ENCODE results near the gene MEGF6. TPM values are rescaled to one million over a fixed set of nuclear protein-coding genes. Genes with fewer than 3 reads are reported as not detected.

The MEGF6 gene
- total RNA-seq, 1 experiment from 2014 or later: 65.3 TPM

DNA sequence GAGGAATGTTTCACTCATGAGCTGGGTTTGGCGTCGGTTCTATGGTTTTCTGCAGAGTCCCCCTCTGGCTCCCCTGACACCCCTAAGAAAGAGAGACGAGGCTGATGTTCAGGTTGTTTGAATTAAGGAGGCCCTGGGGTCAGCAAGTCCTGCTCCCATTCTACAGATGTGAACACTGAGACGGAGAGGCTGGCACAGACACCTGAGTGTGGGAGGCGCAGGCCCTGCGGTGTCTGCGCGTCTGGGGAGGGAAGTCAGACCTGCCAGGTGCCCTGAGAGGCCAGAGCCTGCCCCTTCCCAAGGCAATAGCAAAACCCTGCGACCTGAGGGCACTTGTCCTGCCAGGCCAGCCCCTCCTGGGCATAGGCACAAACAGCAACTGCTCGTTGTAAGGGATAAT is 47.7 kb downstream of the MEGF6 start:
- ChIA-PET CTCF (no interaction called here), POLR2A (ENCODE audit: unreplicated experiment) (no interaction called here)
- no peak overlapping the region for H2AFZ ChIP-seq
- no peak overlapping the region for H3K4me2 ChIP-seq
- no peaks in the 10 kb centered on the region for H3K36me3 ChIP-seq (ENCODE audit: low read depth)
- H3F3A ChIP-seq (ENCODE audit: insufficient read depth, low read depth): peaks cover 6% of the 10 kb centered on the region; the same call in 1 of the 2 replicates
- H3K4me1 ChIP-seq (replicated peaks; ENCODE audit: insufficient read depth): no peaks in the 10 kb centered on the region
- H3K27me3 ChIP-seq (ENCODE audit: insufficient read depth, low read depth): no peaks in the 10 kb centered on the region
- TF ChIP-seq, protein P1, sequence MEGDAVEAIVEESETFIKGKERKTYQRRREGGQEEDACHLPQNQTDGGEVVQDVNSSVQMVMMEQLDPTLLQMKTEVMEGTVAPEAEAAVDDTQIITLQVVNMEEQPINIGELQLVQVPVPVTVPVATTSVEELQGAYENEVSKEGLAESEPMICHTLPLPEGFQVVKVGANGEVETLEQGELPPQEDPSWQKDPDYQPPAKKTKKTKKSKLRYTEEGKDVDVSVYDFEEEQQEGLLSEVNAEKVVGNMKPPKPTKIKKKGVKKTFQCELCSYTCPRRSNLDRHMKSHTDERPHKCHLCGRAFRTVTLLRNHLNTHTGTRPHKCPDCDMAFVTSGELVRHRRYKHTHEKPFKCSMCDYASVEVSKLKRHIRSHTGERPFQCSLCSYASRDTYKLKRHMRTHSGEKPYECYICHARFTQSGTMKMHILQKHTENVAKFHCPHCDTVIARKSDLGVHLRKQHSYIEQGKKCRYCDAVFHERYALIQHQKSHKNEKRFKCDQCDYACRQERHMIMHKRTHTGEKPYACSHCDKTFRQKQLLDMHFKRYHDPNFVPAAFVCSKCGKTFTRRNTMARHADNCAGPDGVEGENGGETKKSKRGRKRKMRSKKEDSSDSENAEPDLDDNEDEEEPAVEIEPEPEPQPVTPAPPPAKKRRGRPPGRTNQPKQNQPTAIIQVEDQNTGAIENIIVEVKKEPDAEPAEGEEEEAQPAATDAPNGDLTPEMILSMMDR (conservative IDR thresholded peaks at IDR 0.05): no peak
- no peak for TF ChIP-seq EZH2 (IDR thresholded peaks at IDR 0.05; ENCODE audit: low read depth)
- H4K20me1 ChIP-seq (ENCODE audit: insufficient read depth): no peaks in the 10 kb centered on the region
- H3K4me3 ChIP-seq: no peak overlapping the region
- H3K9me2 ChIP-seq (ENCODE audit: insufficient read depth): no peaks in the 10 kb centered on the region
- no peaks in the 10 kb centered on the region for H3K79me2 ChIP-seq (ENCODE audit: low read depth)
- no peak for DNase-seq
- intact Hi-C loops (cut with micrococcal nuclease; ENCODE audit: unreplicated experiment): no loop called here
- no peak overlapping the region for H3K27ac ChIP-seq
- BruUV-seq (replicated peaks): no TSS peak
- no peaks in the 10 kb centered on the region for H3K9me3 ChIP-seq (ENCODE audit: insufficient read depth, low read depth)

DNA sequence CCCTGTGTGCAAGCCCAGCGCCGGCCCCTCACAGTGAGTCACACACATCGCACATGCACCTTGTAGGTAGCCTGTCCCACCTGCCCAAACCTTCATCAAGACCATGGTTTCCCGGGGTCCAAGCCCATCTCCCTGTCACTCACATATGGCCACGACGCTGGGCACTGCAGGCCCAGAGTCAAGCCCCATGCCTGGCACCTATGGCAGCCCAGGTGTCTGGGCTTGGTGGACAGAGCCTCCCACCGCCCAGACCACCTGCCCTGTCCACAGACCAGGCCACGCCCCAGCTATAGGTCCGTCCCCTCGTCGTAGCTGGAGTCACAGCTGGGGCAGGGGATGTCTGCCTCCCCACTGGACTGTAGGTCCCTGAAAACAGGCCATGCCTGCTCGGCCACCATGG is 48.2 kb downstream of the MEGF6 start:
- Histone ChIP-seq H3K27ac (no peak overlapping the region), H3K36me3 (ENCODE audit: low read depth) (no peaks in the 10 kb centered on the region), H3F3A (ENCODE audit: insufficient read depth, low read depth) (peaks cover 11% of the 10 kb centered on the region; the same call in 1 of the 2 replicates), H3K79me2 (ENCODE audit: low read depth) (no peaks in the 10 kb centered on the region), H3K4me1 (replicated peaks; ENCODE audit: insufficient read depth) (no peaks in the 10 kb centered on the region), H3K9me3 (ENCODE audit: insufficient read depth, low read depth) (no peaks in the 10 kb centered on the region), H3K27me3 (ENCODE audit: insufficient read depth, low read depth) (no peaks in the 10 kb centered on the region), H3K4me3 (no peak overlapping the region), H3K9me2 (ENCODE audit: insufficient read depth) (no peaks in the 10 kb centered on the region), H4K20me1 (ENCODE audit: insufficient read depth) (no peaks in the 10 kb centered on the region), H2AFZ (no peak overlapping the region), H3K4me2 (no peak overlapping the region)
- TF ChIP-seq EZH2 (IDR thresholded peaks at IDR 0.05; ENCODE audit: low read depth): no peak
- TF ChIP-seq, protein P1 (conservative IDR thresholded peaks at IDR 0.05): no peak
- CTCF ChIA-PET: no interaction called here
- intact Hi-C loops (cut with micrococcal nuclease; ENCODE audit: unreplicated experiment): no loop called here
- DNase-seq: no peak
- no TSS peak for BruUV-seq (replicated peaks)
- POLR2A ChIA-PET (ENCODE audit: unreplicated experiment): no interaction called here

DNA sequence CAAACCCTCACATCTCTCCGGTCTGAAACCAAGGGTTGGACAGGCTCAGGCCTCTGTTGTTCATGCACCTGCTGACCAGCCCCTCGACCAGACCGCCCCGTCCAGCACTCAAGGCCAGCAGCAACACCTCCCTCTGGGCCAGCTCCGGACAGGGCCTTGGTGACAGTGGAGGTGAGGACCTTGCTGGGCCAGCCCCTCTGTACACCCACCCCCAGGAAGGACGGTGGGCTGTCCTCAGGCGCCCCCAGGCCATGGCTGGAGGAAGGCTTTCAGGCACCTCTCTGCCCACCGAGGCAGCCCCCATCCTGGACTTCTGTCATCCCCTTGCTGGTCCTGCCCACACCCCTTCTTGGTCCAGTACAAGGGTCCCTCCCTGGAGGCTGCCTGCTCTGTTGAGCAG is 48.6 kb downstream of the MEGF6 start:
- H2AFZ ChIP-seq: no peak overlapping the region
- H3K4me1 ChIP-seq (replicated peaks; ENCODE audit: insufficient read depth): no peaks in the 10 kb centered on the region
- H3K4me3 ChIP-seq: no peak overlapping the region
- H3K36me3 ChIP-seq (ENCODE audit: low read depth): no peaks in the 10 kb centered on the region
- ChIA-PET CTCF (no interaction called here), POLR2A (ENCODE audit: unreplicated experiment) (no interaction called here)
- DNase-seq: no peak
- no peaks in the 10 kb centered on the region for H3K9me3 ChIP-seq (ENCODE audit: insufficient read depth, low read depth)
- H3K27me3 ChIP-seq (ENCODE audit: insufficient read depth, low read depth): no peaks in the 10 kb centered on the region
- no TSS peak for BruUV-seq (replicated peaks)
- intact Hi-C loops (cut with micrococcal nuclease; ENCODE audit: unreplicated experiment): no loop called here
- no peak overlapping the region for H3K27ac ChIP-seq
- no peak overlapping the region for H3K4me2 ChIP-seq
- H3K9me2 ChIP-seq (ENCODE audit: insufficient read depth): no peaks in the 10 kb centered on the region
- H3K79me2 ChIP-seq (ENCODE audit: low read depth): no peaks in the 10 kb centered on the region
- H4K20me1 ChIP-seq (ENCODE audit: insufficient read depth): no peaks in the 10 kb centered on the region
- H3F3A ChIP-seq (ENCODE audit: insufficient read depth, low read depth): peaks cover 11% of the 10 kb centered on the region; the same call in 1 of the 2 replicates
- TF ChIP-seq, protein P1 (conservative IDR thresholded peaks at IDR 0.05): no peak
- no peak for TF ChIP-seq EZH2 (IDR thresholded peaks at IDR 0.05; ENCODE audit: low read depth)

Data from PC-9 (cell line).